GM10248 (cell line): ENCODE data around the gene MEIS1.

ENCODE experiments used
- CTCF ChIA-PET: fragments of 300-600 bp; sonication (Branson Sonifier 250); formaldehyde crosslinking; extraction: SDS; loops from one replicate; lab custom pipeline; 2021; ENCODE audit warnings: antibody characterized with exemption; lab: Yijun Ruan, JAX
- POLR2A ChIA-PET: fragments of 350-650 bp; sonication (Branson Sonifier 250); formaldehyde crosslinking; extraction: SDS; loops from one replicate; lab custom pipeline; 2020; ENCODE audit warnings: antibody characterized with exemption; lab: Yijun Ruan, JAX
- DNase-seq: peaks from one replicate; pipeline ENCODE4 v3.0.0; 2012; ENCODE audit errors: extremely low spot score
- TF ChIP-seq, protein P1 (sequence below): IDR thresholded peaks from 2 replicates; pipeline ENCODE4 v1.5.1; 2012; ENCODE audit warnings: mild to moderate bottlenecking, low read depth; ENCODE audit errors: extremely low read depth, missing control alignments, control extremely low read depth

The MEIS1 gene

DNA sequence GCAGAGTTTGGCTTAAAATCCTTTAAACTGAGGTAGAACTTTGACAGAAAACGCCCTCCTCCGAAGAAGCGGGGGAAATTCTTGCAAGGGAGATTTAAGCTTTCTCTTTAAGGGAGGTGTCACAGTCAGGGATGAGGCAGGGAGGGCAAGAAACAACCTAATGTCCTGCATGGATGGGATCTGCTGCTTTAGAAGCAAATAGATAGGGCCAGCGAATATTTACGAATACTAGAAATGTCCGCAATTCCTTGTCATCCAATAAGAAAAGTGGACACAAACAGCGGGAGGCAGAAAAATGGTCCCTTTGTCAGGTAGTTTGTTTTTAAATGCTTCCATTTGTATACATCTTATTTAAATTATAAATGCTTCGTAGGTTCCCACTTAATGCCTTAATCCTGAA, 12.0 kb downstream of the MEIS1 start:
- CTCF ChIA-PET: no interaction called here
- DNase-seq: no peak
- POLR2A ChIA-PET: no interaction called here
- TF ChIP-seq, protein P1, sequence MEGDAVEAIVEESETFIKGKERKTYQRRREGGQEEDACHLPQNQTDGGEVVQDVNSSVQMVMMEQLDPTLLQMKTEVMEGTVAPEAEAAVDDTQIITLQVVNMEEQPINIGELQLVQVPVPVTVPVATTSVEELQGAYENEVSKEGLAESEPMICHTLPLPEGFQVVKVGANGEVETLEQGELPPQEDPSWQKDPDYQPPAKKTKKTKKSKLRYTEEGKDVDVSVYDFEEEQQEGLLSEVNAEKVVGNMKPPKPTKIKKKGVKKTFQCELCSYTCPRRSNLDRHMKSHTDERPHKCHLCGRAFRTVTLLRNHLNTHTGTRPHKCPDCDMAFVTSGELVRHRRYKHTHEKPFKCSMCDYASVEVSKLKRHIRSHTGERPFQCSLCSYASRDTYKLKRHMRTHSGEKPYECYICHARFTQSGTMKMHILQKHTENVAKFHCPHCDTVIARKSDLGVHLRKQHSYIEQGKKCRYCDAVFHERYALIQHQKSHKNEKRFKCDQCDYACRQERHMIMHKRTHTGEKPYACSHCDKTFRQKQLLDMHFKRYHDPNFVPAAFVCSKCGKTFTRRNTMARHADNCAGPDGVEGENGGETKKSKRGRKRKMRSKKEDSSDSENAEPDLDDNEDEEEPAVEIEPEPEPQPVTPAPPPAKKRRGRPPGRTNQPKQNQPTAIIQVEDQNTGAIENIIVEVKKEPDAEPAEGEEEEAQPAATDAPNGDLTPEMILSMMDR: no peak

DNA sequence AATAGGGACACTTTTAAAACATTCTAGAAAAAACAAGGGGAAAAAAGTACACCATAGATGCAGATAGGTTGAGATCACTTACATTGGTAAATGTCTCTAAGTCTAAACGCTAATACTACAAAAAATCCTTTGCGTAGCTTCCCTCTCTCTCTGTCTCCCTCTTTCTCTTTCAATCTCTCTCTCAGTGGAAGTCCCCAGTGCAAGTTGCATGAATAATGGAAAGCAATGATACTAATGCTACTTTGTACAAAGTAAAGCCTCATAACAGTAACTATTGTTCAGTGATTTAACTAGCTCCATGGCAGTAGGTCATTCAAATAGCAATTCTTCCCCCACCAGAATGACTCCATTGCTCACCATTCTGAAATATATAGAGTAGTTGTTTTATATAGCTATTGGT, 12.8 kb downstream of the MEIS1 start:
- CTCF ChIA-PET: no interaction called here
- POLR2A ChIA-PET: no interaction called here
- TF ChIP-seq, protein P1: no peak
- no peak for DNase-seq

DNA sequence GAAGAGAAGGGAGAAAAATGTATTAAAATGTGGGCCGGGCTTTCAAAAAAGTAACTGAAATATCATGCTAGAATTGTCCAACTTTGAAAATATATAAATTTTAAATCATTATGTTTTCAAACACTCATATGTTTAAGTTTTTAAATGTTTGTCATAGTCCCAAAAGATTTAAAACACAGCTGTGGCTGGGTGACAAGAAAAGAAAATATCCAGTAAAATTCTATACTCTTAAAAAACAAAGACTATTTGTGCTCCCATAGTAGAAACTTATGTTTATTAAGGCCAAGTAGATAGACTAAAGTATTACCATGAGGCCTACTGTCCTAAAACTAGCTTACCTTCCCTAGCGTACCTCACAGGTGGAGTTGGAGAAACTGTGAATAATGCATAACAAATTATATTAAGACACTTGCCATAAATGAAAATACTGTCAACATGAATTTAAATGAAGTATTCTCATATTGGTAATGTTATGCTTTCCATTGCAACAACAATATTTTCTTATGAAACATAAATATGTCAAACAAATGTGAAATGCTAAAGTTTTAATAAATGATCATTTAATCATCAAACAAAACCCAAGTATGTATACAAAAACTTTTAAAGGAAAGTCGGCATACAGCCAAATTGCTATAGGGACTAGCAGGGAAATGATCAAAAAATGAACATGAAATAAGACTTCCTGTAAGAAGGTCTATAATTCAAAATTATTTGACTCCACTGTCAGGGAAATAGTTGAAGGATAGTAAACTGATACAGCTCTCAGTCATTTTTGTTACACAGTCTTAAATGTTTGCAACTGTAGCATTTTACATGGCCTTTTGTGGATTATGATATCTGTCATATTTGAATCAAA, 13.4 kb downstream of the MEIS1 start:
- ChIA-PET CTCF (no interaction called here), POLR2A (no interaction called here)
- no peak for DNase-seq
- TF ChIP-seq, protein P1: no peak

DNA sequence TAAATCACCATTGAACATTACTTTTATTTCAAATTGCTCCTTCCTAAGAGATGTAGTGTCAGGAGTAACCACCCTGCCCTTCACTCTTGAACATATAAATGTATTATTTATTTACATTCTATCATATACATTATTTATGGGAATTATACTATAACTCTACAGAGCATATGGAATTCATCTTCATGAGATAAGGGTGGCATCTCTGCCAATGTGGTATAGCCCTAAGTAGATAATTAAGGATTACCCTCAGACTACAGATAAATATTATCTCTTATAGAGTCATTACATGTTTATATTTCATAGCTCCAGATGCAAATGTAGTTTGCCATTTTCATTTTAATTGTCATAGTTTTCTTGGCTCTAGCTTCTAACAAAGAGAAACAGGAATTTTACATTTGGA, 17.3 kb downstream of the MEIS1 start:
- DNase-seq: no peak
- ChIA-PET CTCF (no interaction called here), POLR2A (no interaction called here)
- TF ChIP-seq, protein P1: no peak

DNA sequence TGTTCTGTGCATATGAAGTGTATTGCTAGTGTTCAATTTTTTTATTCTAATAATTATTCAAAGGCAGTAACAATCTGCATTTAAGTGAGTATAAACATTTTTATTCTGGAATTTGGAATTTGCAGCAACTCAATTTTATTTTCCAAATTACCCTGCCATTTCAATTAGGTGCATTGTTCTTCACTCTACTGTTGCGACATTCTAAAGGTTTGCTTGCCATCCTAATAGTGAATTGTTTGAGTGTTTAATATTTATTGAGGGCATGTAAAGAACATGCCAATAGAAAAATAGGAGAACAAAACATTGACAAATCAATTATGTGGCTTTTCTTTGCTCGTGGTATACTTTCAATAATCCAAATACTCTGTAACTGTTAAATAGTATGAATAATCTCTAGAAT, 18.0 kb downstream of the MEIS1 start:
- no peak for DNase-seq
- TF ChIP-seq, protein P1: no peak
- CTCF ChIA-PET: no interaction called here
- POLR2A ChIA-PET: no interaction called here

DNA sequence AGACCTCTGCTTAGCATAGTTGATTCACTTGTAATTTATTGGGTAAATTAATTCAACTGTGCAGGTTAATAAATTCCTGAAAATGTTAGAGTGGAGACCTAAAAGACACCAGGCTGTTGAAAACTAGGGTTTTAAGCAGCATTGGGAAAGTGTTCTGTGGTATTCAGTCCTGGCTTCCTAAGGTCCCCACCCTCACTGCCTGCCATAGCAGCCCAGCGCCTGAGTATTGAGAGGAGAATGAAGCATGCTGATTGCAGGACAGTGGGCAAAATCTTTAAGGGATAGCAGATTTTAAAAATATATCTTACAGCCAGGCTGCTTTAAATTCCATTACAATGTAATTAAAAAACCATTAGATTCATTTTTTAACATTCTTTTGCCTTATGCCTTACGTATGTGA, 20.6 kb downstream of the MEIS1 start:
- TF ChIP-seq, protein P1: no peak
- DNase-seq: no peak
- CTCF ChIA-PET: no interaction called here
- POLR2A ChIA-PET: no interaction called here
